Endodermal cell (in vitro differentiated cells): ENCODE data around the gene OR2B6. TPM values are rescaled to one million over a fixed set of nuclear protein-coding genes. Genes with fewer than 3 reads are reported as not detected.

Experiments
- DNase-seq: peaks from one replicate; pipeline ENCODE4 v3.0.0-alpha.2; 2017
- H3K27ac ChIP-seq: 2 replicates; pipeline ENCODE4 v1.5.1; 2013; ENCODE audit warnings: mild to moderate bottlenecking, low read depth, low read length, moderate library complexity
- H3K27me3 ChIP-seq: 2 replicates; pipeline ENCODE4 v1.6.1; 2013; ENCODE audit warnings: mild to moderate bottlenecking, low read length, moderate library complexity; ENCODE audit not compliant: insufficient read depth, control insufficient read depth, poor library complexity, severe bottlenecking
- H3K36me3 ChIP-seq: 2 replicates; pipeline ENCODE4 v1.7.0; 2013; ENCODE audit warnings: mild to moderate bottlenecking, low read length, moderate library complexity; ENCODE audit not compliant: control insufficient read depth, insufficient read depth
- H3K4me1 ChIP-seq: one replicate; pipeline ENCODE4 v1.7.0; 2013; ENCODE audit warnings: low read length; ENCODE audit not compliant: control insufficient read depth, insufficient read depth
- H3K4me3 ChIP-seq: 2 replicates; pipeline ENCODE4 v1.5.1; 2013; ENCODE audit warnings: mild to moderate bottlenecking, low read length, moderate library complexity
- H3K9ac ChIP-seq: 2 replicates; pipeline ENCODE4 v1.6.1; 2013; ENCODE audit warnings: mild to moderate bottlenecking, low read length, moderate library complexity; ENCODE audit not compliant: poor library complexity, severe bottlenecking; ENCODE audit errors: extremely low read depth
- H3K9me3 ChIP-seq: 2 replicates; pipeline ENCODE4 v1.6.1; 2013; ENCODE audit warnings: mild to moderate bottlenecking, low read length, moderate library complexity; ENCODE audit not compliant: control insufficient read depth
- H3K27ac Mint-ChIP-seq: 2 replicates; pipeline ENCODE4 v1.8.0; 2020; ENCODE audit warnings: mixed read lengths
- H3K27me3 Mint-ChIP-seq: 2 replicates; pipeline ENCODE4 v1.8.0; 2021; ENCODE audit warnings: mild to moderate bottlenecking, mixed read lengths; ENCODE audit not compliant: insufficient read depth
- H3K36me3 Mint-ChIP-seq: 2 replicates; pipeline ENCODE4 v1.8.0; 2020; ENCODE audit warnings: low read depth, mixed read lengths
- H3K4me1 Mint-ChIP-seq: 2 replicates; pipeline ENCODE4 v1.8.0; 2020; ENCODE audit warnings: mixed read lengths
- H3K4me3 Mint-ChIP-seq: 2 replicates; pipeline ENCODE4 v1.8.0; 2020; ENCODE audit warnings: mild to moderate bottlenecking, moderate library complexity, mixed read lengths
- H3K9me3 Mint-ChIP-seq: 2 replicates; pipeline ENCODE4 v1.8.0; 2020; ENCODE audit warnings: mild to moderate bottlenecking, mixed read lengths
- CTCF ChIP-seq: fragments of 200-600 bp; sonication (generic); conservative IDR thresholded peaks from 2 replicates; pipeline ENCODE4 v1.5.0; 2021; ENCODE audit warnings: antibody characterized with exemption, mild to moderate bottlenecking
- whole genome bisulfite sequencing, 2 experiments: methylation state at CpG; one replicate each; pipeline versions ENCODE4 v1.1.5 to v1.1.7; 2013; ENCODE audit warnings: missing lambda C conversion rate in 2 of 2, mixed read lengths in 1 of 2; ENCODE audit not compliant: insufficient coverage in 1 of 2, insufficient read length in 1 of 2; 5-methylcytosine and 5-hydroxymethylcytosine counted together
- total RNA-seq, 2 donors: library from RNA; stranded (reverse); fragmentation: NEBNext Ultra II Directional in 1 of 2; extraction: Animal tissue kit (Norgen Biotek cat#: 25700) in 1 of 2; gene quantifications; 2 replicates in 1 of 2; 3 replicates in 1 of 2; pipeline ENCODE4 v1.2.1, GENCODE V29; 2021

The OR2B6 gene
- total RNA-seq, 2 donors from 2014 or later: not detected

GRCh38 chr6:28004350-28005151, 47.5 kb downstream of the OR2B6 start:
- no peak for DNase-seq
- no peak overlapping the region for H3K4me3 Mint-ChIP-seq
- 89 to 92% methylated on average over 4 to 5 of the region's 5 CpGs for WGBS, 2 experiments

GRCh38 chr6:28005152-28005890, 48.3 kb downstream of the OR2B6 start:
- Histone ChIP-seq H3K4me3 (no peak overlapping the region), H3K9me3 (no peaks in the 10 kb centered on the region), H3K27me3 (no peaks in the 10 kb centered on the region), H3K36me3 (no peaks in the 10 kb centered on the region), H3K4me1 (no peaks in the 10 kb centered on the region), H3K27ac (no peak overlapping the region), H3K9ac (no peak overlapping the region)
- Mint-ChIP-seq H3K27me3 (peaks cover 4% of the 10 kb centered on the region), H3K4me3 (no peak overlapping the region), H3K27ac (no peak overlapping the region), H3K36me3 (no peaks in the 10 kb centered on the region), H3K4me1 (peaks cover 17% of the 10 kb centered on the region), H3K9me3 (no peaks in the 10 kb centered on the region)
- DNase-seq: no peak
- WGBS, 2 experiments: 31 to 80% methylated on average over 4 to 5 of the region's 5 CpGs
- TF ChIP-seq CTCF: no peak

More at GRCh38 chr6:28004350-28005151, 47.5 kb downstream of the OR2B6 start:
- Histone ChIP-seq H3K4me1 (no peaks in the 10 kb centered on the region), H3K36me3 (no peaks in the 10 kb centered on the region), H3K27ac (no peak overlapping the region), H3K9me3 (no peaks in the 10 kb centered on the region), H3K4me3 (no peak overlapping the region), H3K27me3 (no peaks in the 10 kb centered on the region), H3K9ac (no peak overlapping the region)
- Mint-ChIP-seq H3K9me3 (no peaks in the 10 kb centered on the region), H3K27ac (no peak overlapping the region), H3K27me3 (peaks cover 2% of the 10 kb centered on the region), H3K36me3 (no peaks in the 10 kb centered on the region), H3K4me1 (peaks cover 17% of the 10 kb centered on the region)
- no peak for TF ChIP-seq CTCF

GRCh38 chr6:28005975-28006374, 48.9 kb downstream of the OR2B6 start:
- Mint-ChIP-seq H3K4me3 (no peak overlapping the region), H3K36me3 (no peaks in the 10 kb centered on the region), H3K27ac (no peak overlapping the region), H3K4me1 (peaks cover 17% of the 10 kb centered on the region), H3K27me3 (peaks cover 6% of the 10 kb centered on the region), H3K9me3 (no peaks in the 10 kb centered on the region)
- no peaks in the 10 kb centered on the region for H3K9me3 ChIP-seq
- no peak overlapping the region for H3K4me3 ChIP-seq
- no peak overlapping the region for H3K27ac ChIP-seq
- no peaks in the 10 kb centered on the region for H3K36me3 ChIP-seq
- no peak for DNase-seq
- 35 to 63% methylated on average over 3 of the region's 3 CpGs for WGBS, 2 experiments
- H3K27me3 ChIP-seq: no peaks in the 10 kb centered on the region
- no peak overlapping the region for H3K9ac ChIP-seq
- TF ChIP-seq CTCF: no peak
- H3K4me1 ChIP-seq: no peaks in the 10 kb centered on the region

Other genes with a start within 250 kb of the OR2B6 start
- not detected for gene OR2B2, start 44.8 kb upstream of the OR2B6 start, total RNA-seq
- 1 to 10 TPM; 5.7 to 7.1 TPM for gene ZNF165, start 123.3 kb downstream of the OR2B6 start, total RNA-seq
- 1 to 10 TPM; 6.0 to 7.4 TPM for gene ZSCAN16, start 167.4 kb downstream of the OR2B6 start, total RNA-seq
- 10 to 100 TPM; 29.0 to 41.6 TPM for gene ZKSCAN8, start 184.6 kb downstream of the OR2B6 start, total RNA-seq